Naive B cell (primary cell): ENCODE results near the gene IFNA7. TPM values are rescaled to one million over a fixed set of nuclear protein-coding genes. Genes with fewer than 3 reads are reported as not detected.
"Not testable (repeated sequence)": the region's sequence is repeated elsewhere in the genome, so short reads cannot be mapped to it uniquely, and the experiment has no call there.

Experiments used
- ATAC-seq, 2 donors: fragments of 150-1000 bp; cut with Tn5 transposase; 2 replicates each; pipeline ENCODE4 v1.10.0; 2021; ENCODE audit warnings: low read depth in 2 of 2, mild to moderate bottlenecking in 2 of 2, moderate library complexity in 2 of 2
- DNase-seq: peaks from one replicate; pipeline ENCODE4 v3.0.0; 2022
- H3K27ac Mint-ChIP-seq, 6 donors: one replicate each; pipeline ENCODE4 v1.8.0; 2020 to 2022; ENCODE audit warnings: mild to moderate bottlenecking in 6 of 6, mixed read lengths in 6 of 6, moderate library complexity in 5 of 6, inconsistent platforms in 2 of 6
- H3K27me3 Mint-ChIP-seq, 3 donors: one replicate each; pipeline ENCODE4 v1.8.0; 2021 to 2022; ENCODE audit warnings: mixed read lengths in 3 of 3, mild to moderate bottlenecking in 1 of 3
- H3K36me3 Mint-ChIP-seq, 2 donors: one replicate each; pipeline ENCODE4 v1.8.0; 2020 to 2022; ENCODE audit warnings: mixed read lengths in 2 of 2, inconsistent platforms in 1 of 2, mild to moderate bottlenecking in 1 of 2
- H3K4me1 Mint-ChIP-seq, 3 donors: one replicate each; pipeline ENCODE4 v1.8.0; 2020 to 2022; ENCODE audit warnings: mixed read lengths in 3 of 3, inconsistent platforms in 1 of 3, mild to moderate bottlenecking in 1 of 3, moderate library complexity in 1 of 3
- H3K4me3 Mint-ChIP-seq, 8 donors: one replicate each; pipeline ENCODE4 v1.8.0; 2020 to 2022; ENCODE audit warnings: mild to moderate bottlenecking in 8 of 8, mixed read lengths in 8 of 8, moderate library complexity in 8 of 8, inconsistent platforms in 2 of 8
- H3K9me3 Mint-ChIP-seq, 7 donors: one replicate each; pipeline ENCODE4 v1.8.0; 2020 to 2022; ENCODE audit warnings: mixed read lengths in 7 of 7, mild to moderate bottlenecking in 5 of 7, inconsistent platforms in 2 of 7, moderate library complexity in 1 of 7
- polyA plus RNA-seq, 6 donors: library from polyadenylated mRNA; unstranded; fragments of 300-500 nt; fragmentation: Illumina TruSeq; gene quantifications; one replicate each; pipeline ENCODE4 v1.2.3, GENCODE V29; 2021; ENCODE audit warnings: low read depth in 6 of 6

IFNA7 gene
- not detected for polyA plus RNA-seq

- H3K36me3 Mint-ChIP-seq, ATAC-seq, DNase-seq, H3K4me3 Mint-ChIP-seq, H3K4me1 Mint-ChIP-seq, H3K9me3 Mint-ChIP-seq: not testable (repeated sequence)
- Mint-ChIP-seq H3K27me3 (peaks cover 13 to 29% (median 23%) of the 10 kb centered on the region in 3 donors), H3K27ac (peak within 1 kb of the TSS in 1 of 6 donors; percentile 44)
These were observed at the start of gene IFNA7 for GRCh38 chr9:21202105-21202504. IFNA7 (minus strand) TSS chr9:21202205; CDS start chr9:21202165, 40 bp downstream.

- Mint-ChIP-seq H3K27me3 (peaks cover 13 to 26% (median 17%) of the 10 kb centered on the region in 3 donors), H3K27ac (no peak overlapping the region), H3K4me1 (peaks cover 4 to 12% (median 5%) of the 10 kb centered on the region in 3 donors), H3K9me3 (no peaks in the 10 kb centered on the region), H3K4me3 (no peak overlapping the region), H3K36me3 (no peaks in the 10 kb centered on the region)
- no peak for ATAC-seq
- no peak for DNase-seq
These were observed 49.6 kb upstream of the IFNA7 start for GRCh38 chr9:21251638-21252037.

- Mint-ChIP-seq H3K4me3 (no peak overlapping the region), H3K9me3 (peaks cover 0 to 1% (median 0%) of the 10 kb centered on the region in 7 donors), H3K27ac (no peak overlapping the region), H3K4me1 (peaks cover 4 to 11% (median 5%) of the 10 kb centered on the region in 3 donors), H3K36me3 (no peaks in the 10 kb centered on the region), H3K27me3 (peaks cover 9 to 23% (median 14%) of the 10 kb centered on the region in 3 donors)
- DNase-seq (no peak), ATAC-seq (no peak)
These were observed 49.2 kb upstream of the IFNA7 start for GRCh38 chr9:21251190-21251589.

- Mint-ChIP-seq H3K4me3 (no peak overlapping the region), H3K4me1 (no peaks in the 10 kb centered on the region), H3K9me3 (peaks cover 0 to 4% (median 0%) of the 10 kb centered on the region in 7 donors), H3K36me3 (no peaks in the 10 kb centered on the region), H3K27me3 (peaks cover 0 to 24% (median 12%) of the 10 kb centered on the region in 3 donors), H3K27ac (peak overlapping the region in 1 of 6 donors; percentile 24)
- ATAC-seq (no peak), DNase-seq (no peak)
These were observed 42.8 kb upstream of the IFNA7 start for GRCh38 chr9:21244836-21245235.

- H3K4me3 Mint-ChIP-seq = peak within 1 kb of the TSS in 1 of 8 donors; percentile 37
- no peaks in the 10 kb centered on the region for H3K9me3 Mint-ChIP-seq
- peaks cover 4 to 6% (median 6%) of the 10 kb centered on the region in 3 donors for H3K4me1 Mint-ChIP-seq
- H3K36me3 Mint-ChIP-seq = no peaks in the 10 kb centered on the region
- no peak for ATAC-seq
- DNase-seq = no peak
- H3K27ac Mint-ChIP-seq = no peak within 1 kb of the TSS
- H3K27me3 Mint-ChIP-seq = peaks cover 9 to 24% (median 10%) of the 10 kb centered on the region in 3 donors
These were observed 37.9 kb upstream of the IFNA7 start, which contains the start of gene IFNA14 for GRCh38 chr9:21239911-21240310. IFNA14 (minus strand) TSS chr9:21240005; CDS start chr9:21239935, 70 bp downstream.

DNA sequence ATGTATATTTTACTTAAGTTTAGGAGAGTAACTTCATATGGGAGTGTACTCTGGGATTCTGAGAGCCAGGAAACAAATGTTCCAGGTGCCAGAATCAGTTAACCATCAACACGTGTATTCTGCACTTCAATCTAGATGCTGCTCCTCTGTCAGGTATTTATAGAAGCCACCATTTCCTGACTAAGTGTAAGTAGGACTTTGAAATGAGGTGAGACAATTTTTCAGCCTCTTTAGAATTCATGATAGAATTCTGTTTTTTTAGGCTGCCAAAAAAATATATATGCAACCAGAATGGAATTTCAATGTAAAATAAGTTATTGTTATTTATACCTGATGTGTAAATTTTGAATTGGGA lies 34.3 kb upstream of the IFNA7 start:
- DNase-seq = not testable (repeated sequence)

DNA sequence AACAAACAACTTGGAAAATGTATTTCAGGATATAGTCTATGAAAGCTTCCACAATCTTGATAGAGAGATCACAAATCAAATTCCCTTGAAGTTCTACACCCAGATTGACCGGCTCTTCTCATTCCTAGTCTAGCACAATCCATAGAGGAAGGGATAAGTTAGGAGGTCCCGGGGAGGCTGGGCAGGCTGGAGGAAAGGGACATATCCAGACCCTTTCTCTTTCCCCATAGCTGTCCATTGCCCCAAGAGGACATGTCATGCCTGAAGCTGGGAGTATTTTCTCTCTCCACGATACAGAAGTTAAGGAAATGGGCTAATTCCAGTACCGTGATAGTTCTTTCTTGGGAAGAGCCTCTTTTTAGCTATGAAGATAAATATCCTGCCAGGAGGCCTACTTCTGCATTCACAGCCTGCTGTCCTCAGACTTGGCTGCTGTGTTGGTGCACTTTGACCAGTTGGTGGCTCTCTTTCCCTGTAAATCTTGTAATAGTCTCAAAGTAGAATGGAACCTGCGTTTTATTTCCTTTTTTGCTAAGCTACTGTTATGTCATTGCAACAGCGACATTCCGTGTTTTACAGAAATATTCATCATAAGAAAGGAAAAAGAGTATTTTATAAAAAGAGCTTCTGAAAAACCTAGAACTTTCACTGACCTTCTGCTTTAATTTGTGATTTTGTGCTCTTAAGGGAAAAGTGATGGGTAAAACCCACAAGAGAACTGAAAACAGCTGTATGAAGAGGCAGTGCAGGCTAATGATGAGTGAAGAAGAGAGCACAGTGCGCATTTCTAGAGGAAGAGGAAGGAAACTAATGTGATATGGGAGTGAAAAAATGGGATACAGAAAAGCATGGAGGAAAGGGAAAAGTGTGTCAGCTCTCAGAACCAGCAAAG lies 33.7 kb upstream of the IFNA7 start:
- peak overlapping the region in 1 of 6 donors; percentile 47 for H3K27ac Mint-ChIP-seq
- not testable (repeated sequence) for H3K4me3 Mint-ChIP-seq, H3K9me3 Mint-ChIP-seq, H3K4me1 Mint-ChIP-seq, H3K36me3 Mint-ChIP-seq
- ATAC-seq (peak; percentile 81 to 92), DNase-seq (peak; percentile 30)
- H3K27me3 Mint-ChIP-seq = peaks cover 0 to 10% (median 5%) of the 10 kb centered on the region in 3 donors

More for the DNA sequence above, 34.3 kb upstream of the IFNA7 start:
- not testable (repeated sequence) for H3K4me3 Mint-ChIP-seq, H3K9me3 Mint-ChIP-seq, ATAC-seq, H3K27ac Mint-ChIP-seq, H3K36me3 Mint-ChIP-seq, H3K4me1 Mint-ChIP-seq
- peaks cover 1 to 10% (median 5%) of the 10 kb centered on the region in 3 donors for H3K27me3 Mint-ChIP-seq

GRCh38 chr9:21234153-21234687 lies 32.2 kb upstream of the IFNA7 start:
- Mint-ChIP-seq H3K27ac (peak overlapping the region in 1 of 6 donors; percentile 79), H3K27me3 (peaks cover 0 to 10% (median 0%) of the 10 kb centered on the region in 3 donors), H3K4me3 (no peak overlapping the region), H3K36me3 (no peaks in the 10 kb centered on the region), H3K9me3 (no peaks in the 10 kb centered on the region), H3K4me1 (peaks cover 4 to 6% (median 6%) of the 10 kb centered on the region in 3 donors)
- DNase-seq = no peak
- ATAC-seq = no peak

- peak overlapping the region in 1 of 6 donors; percentile 34 for H3K27ac Mint-ChIP-seq
- peaks cover 4 to 6% (median 6%) of the 10 kb centered on the region in 3 donors for H3K4me1 Mint-ChIP-seq
- H3K27me3 Mint-ChIP-seq = peaks cover 0 to 10% (median 0%) of the 10 kb centered on the region in 3 donors
- H3K4me3 Mint-ChIP-seq = no peak overlapping the region
- no peaks in the 10 kb centered on the region for H3K36me3 Mint-ChIP-seq
- DNase-seq (no peak), ATAC-seq (no peak)
- no peaks in the 10 kb centered on the region for H3K9me3 Mint-ChIP-seq
These were observed 31.3 kb upstream of the IFNA7 start for GRCh38 chr9:21233258-21233657.

GRCh38 chr9:21228122-21228521 lies 26.1 kb upstream of the IFNA7 start, which contains the start of gene IFNA17:
IFNA17 (minus strand) TSS chr9:21228222; CDS start chr9:21228173, 49 bp downstream.
- Mint-ChIP-seq H3K36me3 (no peaks in the 10 kb centered on the region), H3K27me3 (peaks cover 0 to 7% (median 5%) of the 10 kb centered on the region in 3 donors), H3K4me1 (no peaks in the 10 kb centered on the region), H3K4me3 (no peak within 1 kb of the TSS), H3K9me3 (peaks cover 0 to under 1% (median 0%) of the 10 kb centered on the region in 7 donors), H3K27ac (peak within 1 kb of the TSS in 1 of 6 donors; percentile 30)
- ATAC-seq = no peak
- DNase-seq = no peak

DNA sequence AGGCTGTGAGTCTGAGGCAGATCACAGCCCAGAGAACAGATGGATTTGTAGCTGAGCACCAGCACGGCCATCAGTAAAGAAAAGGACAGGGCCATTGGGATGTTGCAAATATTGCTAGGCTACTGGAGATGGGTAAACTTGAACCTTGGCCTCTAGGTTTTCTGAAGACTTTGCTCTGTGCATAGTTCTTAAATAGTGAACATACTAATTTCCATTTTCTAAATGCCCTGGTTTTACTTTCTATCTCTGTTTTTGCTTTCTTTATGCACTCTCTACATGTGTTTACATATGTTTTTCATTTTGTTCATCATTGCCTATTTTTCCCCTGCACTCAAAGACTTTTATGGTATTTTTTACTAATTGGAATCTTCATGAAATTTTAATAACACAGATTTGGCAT lies 15.2 kb upstream of the IFNA7 start, which contains the start of gene IFNA16:
TSS of gene IFNA16 (minus strand) at position 101 of the 400 bp plus-strand sequence. CDS start at position 95, 6 bp downstream.
- not testable (repeated sequence) for H3K4me1 Mint-ChIP-seq, H3K9me3 Mint-ChIP-seq, H3K4me3 Mint-ChIP-seq, H3K27ac Mint-ChIP-seq, H3K36me3 Mint-ChIP-seq, ATAC-seq, DNase-seq
- H3K27me3 Mint-ChIP-seq = peaks cover 26 to 33% (median 29%) of the 10 kb centered on the region in 3 donors

- peak overlapping the region in 3 of 8 donors; percentile 12 to 45 (median 30) for H3K4me3 Mint-ChIP-seq
- peak; percentile 54 to 69 for ATAC-seq
These were observed 11.7 kb upstream of the IFNA7 start for GRCh38 chr9:21213411-21214326.

More at GRCh38 chr9:21213411-21214326, 11.7 kb upstream of the IFNA7 start:
- Mint-ChIP-seq H3K27me3 (peaks cover 3 to 12% (median 9%) of the 10 kb centered on the region in 3 donors), H3K27ac (peak overlapping the region in 2 of 6 donors; percentile 16 to 36)
- H3K4me1 Mint-ChIP-seq, DNase-seq, H3K36me3 Mint-ChIP-seq, H3K9me3 Mint-ChIP-seq: not testable (repeated sequence)
